ENCODE data around the gene KLHL6. TPM values are rescaled to one million over a fixed set of nuclear protein-coding genes. Genes with fewer than 3 reads are reported as not detected.

The KLHL6 gene
- total RNA-seq, 1 donor from 2014 or later, result 0.11 TPM

DNA sequence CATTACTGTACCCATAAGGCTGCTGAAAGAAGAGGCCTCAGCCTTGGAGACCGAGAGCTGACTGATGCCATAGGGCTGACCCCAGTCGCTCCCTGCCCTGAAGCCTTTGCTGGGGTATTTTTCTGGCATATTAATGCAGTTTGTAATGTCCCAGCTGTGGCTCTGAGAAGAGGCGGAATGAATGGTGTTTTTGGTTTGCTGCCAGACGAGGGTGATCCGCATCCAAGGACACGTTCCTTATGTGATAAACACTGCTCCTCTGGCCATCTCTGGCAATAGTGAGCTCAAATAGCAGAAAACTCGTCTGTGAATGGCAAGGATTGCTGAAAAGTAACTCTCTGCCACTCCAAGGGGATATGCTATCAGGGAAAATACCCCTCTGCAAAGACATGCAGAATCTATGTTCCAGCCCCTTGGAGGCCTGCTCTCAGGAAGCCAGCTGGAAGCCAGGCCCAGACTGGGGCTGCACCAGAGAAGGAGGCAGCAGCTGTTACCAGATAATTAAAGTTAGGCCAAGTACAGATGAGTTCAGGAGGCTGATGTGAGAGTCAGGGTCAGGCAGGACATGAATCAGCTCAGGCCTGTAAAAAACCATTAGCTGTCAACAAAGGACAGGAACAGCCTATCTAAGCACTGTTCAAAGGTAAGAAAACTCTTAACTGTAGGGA, 28.9 kb upstream of the KLHL6 start:
- Histone ChIP-seq H3K9ac (ENCODE audit: low read length) (no peak overlapping the region), H3K36me3 (ENCODE audit: insufficient read depth, low read length) (no peaks in the 10 kb centered on the region), H3K4me3 (ENCODE audit: insufficient read depth, low read depth, low read length) (no peak overlapping the region), H3K27ac (ENCODE audit: low read depth, low read length) (no peak overlapping the region), H3K79me2 (ENCODE audit: insufficient read depth, low read length) (no peaks in the 10 kb centered on the region), H3K9me3 (ENCODE audit: insufficient read depth, low read depth, low read length) (no peaks in the 10 kb centered on the region), H3K4me2 (ENCODE audit: low read length) (no peak overlapping the region), H3K27me3 (ENCODE audit: insufficient read depth, low read length) (peaks cover 8% of the 10 kb centered on the region), H4K20me1 (ENCODE audit: insufficient read depth, low read length) (no peaks in the 10 kb centered on the region), H3K4me1 (ENCODE audit: insufficient read depth, low read length) (no peaks in the 10 kb centered on the region), H2AFZ (ENCODE audit: low read depth, low read length) (no peak overlapping the region)
- Mint-ChIP-seq H3K36me3 (ENCODE audit: low read depth, unreplicated experiment) (peaks cover 2% of the 10 kb centered on the region), H3K9me3 (ENCODE audit: unreplicated experiment) (peaks cover 5% of the 10 kb centered on the region), H3K4me3 (ENCODE audit: unreplicated experiment) (no peak overlapping the region), H3K27me3 (ENCODE audit: low read depth, unreplicated experiment) (peaks cover 8% of the 10 kb centered on the region), H3K4me1 (ENCODE audit: low read depth, unreplicated experiment) (peaks cover 12% of the 10 kb centered on the region), H3K27ac (ENCODE audit: unreplicated experiment) (no peak overlapping the region)
- FAIRE-seq (no peak), DNase-seq (ENCODE audit: low read depth) (no peak)
- TF ChIP-seq, protein P1, sequence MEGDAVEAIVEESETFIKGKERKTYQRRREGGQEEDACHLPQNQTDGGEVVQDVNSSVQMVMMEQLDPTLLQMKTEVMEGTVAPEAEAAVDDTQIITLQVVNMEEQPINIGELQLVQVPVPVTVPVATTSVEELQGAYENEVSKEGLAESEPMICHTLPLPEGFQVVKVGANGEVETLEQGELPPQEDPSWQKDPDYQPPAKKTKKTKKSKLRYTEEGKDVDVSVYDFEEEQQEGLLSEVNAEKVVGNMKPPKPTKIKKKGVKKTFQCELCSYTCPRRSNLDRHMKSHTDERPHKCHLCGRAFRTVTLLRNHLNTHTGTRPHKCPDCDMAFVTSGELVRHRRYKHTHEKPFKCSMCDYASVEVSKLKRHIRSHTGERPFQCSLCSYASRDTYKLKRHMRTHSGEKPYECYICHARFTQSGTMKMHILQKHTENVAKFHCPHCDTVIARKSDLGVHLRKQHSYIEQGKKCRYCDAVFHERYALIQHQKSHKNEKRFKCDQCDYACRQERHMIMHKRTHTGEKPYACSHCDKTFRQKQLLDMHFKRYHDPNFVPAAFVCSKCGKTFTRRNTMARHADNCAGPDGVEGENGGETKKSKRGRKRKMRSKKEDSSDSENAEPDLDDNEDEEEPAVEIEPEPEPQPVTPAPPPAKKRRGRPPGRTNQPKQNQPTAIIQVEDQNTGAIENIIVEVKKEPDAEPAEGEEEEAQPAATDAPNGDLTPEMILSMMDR (IDR thresholded peaks at IDR 0.05; ENCODE audit: insufficient read depth, low read depth, low read length), result no peak
- no peak for TF ChIP-seq EZH2 (IDR thresholded peaks at IDR 0.05; ENCODE audit: insufficient read depth, low read length)

DNA sequence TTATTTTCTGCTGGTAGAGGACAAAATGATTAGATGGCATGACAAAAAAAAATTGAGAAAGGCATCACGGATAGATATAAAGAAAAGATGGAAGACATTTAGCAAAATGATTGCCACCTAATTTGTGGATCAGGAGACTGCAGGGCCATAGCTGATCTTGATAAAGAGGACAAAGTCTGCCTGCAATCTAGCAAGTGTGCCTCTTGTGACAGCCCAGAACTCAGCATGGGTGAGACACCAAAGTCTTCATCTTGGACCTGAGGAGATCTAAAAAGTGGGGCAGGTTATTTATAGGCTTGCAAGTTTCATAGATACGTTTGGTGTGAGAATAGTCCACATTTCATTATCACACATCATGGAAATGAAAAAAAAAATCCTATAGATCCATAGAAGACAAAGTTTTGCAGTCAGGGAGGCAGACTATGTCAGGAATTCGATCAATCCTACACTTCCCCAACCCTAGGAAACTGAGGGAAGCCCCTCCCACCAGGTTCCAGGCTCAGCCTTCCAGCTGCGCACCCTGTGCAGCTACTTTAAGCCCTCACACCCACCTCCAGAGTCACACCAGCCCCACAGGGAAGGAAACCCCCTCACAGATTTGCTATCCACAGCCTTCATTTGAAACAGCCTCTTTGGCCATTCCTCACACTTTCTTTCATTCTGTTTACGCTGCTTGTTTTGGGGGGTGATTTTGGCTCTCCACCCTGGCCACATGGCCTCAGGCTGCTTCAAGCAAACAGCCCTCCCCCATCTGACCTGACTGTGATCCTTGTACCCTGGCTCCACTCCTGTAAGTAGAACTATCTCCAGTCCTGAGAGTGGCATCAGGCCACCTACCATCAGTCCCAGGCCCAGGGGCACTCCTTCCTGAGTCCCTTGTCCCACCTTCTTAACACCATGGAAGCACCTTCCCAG, 28.1 kb upstream of the KLHL6 start:
- Histone ChIP-seq H2AFZ (ENCODE audit: low read depth, low read length) (no peak overlapping the region), H4K20me1 (ENCODE audit: insufficient read depth, low read length) (no peaks in the 10 kb centered on the region), H3K4me1 (ENCODE audit: insufficient read depth, low read length) (no peaks in the 10 kb centered on the region), H3K4me2 (ENCODE audit: low read length) (no peak overlapping the region), H3K4me3 (ENCODE audit: insufficient read depth, low read depth, low read length) (no peak overlapping the region), H3K79me2 (ENCODE audit: insufficient read depth, low read length) (no peaks in the 10 kb centered on the region), H3K9ac (ENCODE audit: low read length) (no peak overlapping the region), H3K9me3 (ENCODE audit: insufficient read depth, low read depth, low read length) (no peaks in the 10 kb centered on the region), H3K27ac (ENCODE audit: low read depth, low read length) (no peak overlapping the region), H3K27me3 (ENCODE audit: insufficient read depth, low read length) (peaks cover 8% of the 10 kb centered on the region), H3K36me3 (ENCODE audit: insufficient read depth, low read length) (no peaks in the 10 kb centered on the region)
- TF ChIP-seq, protein P1 (IDR thresholded peaks at IDR 0.05; ENCODE audit: insufficient read depth, low read depth, low read length), result no peak
- TF ChIP-seq EZH2 (IDR thresholded peaks at IDR 0.05; ENCODE audit: insufficient read depth, low read length), result no peak
- Mint-ChIP-seq H3K27ac (ENCODE audit: unreplicated experiment) (no peak overlapping the region), H3K9me3 (ENCODE audit: unreplicated experiment) (peaks cover 5% of the 10 kb centered on the region), H3K27me3 (ENCODE audit: low read depth, unreplicated experiment) (peaks cover 8% of the 10 kb centered on the region), H3K4me1 (ENCODE audit: low read depth, unreplicated experiment) (peaks cover 12% of the 10 kb centered on the region), H3K4me3 (ENCODE audit: unreplicated experiment) (no peak overlapping the region), H3K36me3 (ENCODE audit: low read depth, unreplicated experiment) (no peaks in the 10 kb centered on the region)
- DNase-seq (ENCODE audit: low read depth) (no peak), FAIRE-seq (no peak)

Measured in astrocyte (in vitro differentiated cells and primary cell).